NCI-H1694 (cell line): Measurements from ENCODE around the gene RILPL1.
"Not testable (repeated sequence)": the region's sequence is repeated elsewhere in the genome, so short reads cannot be mapped to it uniquely, and the experiment has no call there.

Experiments
- DNase-seq: peaks from one replicate; lab custom pipeline; 2025; lab: John Stamatoyannopoulos, UW

RILPL1 gene

GRCh38 chr12:123533672-123534643 is at the start of gene RILPL1:
RILPL1 (minus strand) TSS chr12:123533719; CDS start chr12:123533482, 237 bp downstream.
- DNase-seq, result no peak

- DNase-seq, result no peak
Measured at GRCh38 chr12:123580772-123581171, 47.3 kb upstream of the RILPL1 start.

- not testable (repeated sequence) for DNase-seq
Measured at GRCh38 chr12:123578829-123579228, 45.3 kb upstream of the RILPL1 start.

DNA sequence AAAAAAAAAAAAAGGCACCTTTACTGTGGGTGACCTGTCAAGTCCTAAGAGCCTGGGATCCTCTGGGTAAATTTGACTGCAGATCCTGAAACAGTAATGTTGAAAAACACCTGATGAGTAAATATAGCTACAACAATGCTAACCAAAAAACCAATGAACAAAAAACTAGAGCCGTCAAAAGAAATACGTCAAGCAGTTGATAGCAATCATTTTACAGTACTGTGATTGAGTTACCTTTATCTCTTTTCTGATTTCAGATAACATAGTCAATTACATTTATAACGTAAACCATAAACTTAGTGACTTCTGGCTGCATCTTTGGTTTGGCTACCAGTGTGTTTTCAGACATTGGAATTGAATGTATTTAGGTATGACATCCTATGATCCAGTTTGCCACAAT is 44.7 kb upstream of the RILPL1 start:
- no peak for DNase-seq

DNA sequence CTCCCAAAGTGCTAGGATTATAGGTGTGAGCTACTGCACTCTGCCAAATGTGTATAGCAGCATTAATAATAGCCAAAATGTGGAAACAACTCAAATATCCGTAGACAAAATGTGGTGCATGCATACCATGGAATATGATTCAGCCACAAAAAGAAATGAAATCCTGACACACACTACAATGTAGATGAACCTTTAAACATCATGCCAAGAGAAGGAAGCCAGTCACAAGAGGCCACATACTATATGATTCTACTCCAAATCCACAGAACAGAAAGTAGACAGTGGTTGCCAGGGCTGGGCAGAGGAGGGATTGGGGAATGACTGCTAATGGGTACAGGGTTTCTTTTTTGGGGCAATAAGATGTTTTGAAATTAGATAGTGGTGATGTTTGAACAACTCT is 43.1 kb upstream of the RILPL1 start:
- DNase-seq, result no peak

DNA sequence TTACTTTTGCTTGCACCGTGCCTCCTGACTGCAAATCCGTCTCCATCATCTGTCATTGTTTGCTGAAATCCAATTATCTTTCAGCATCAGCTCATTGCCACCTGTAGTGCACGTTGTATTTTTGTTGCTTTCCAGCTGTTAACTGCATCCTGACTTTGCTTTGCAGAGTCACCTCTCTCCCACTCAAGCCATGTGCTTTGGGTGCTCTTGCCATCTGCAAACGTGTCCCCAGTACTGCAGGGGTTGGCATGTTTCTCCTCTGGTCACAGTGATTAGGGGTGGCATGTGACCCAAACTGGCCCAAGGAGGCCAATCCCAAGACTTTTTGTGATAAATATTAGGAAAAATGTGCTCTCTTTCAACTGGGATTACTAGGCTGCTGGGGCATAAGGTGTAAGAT is 40.4 kb upstream of the RILPL1 start:
- no peak for DNase-seq

DNA sequence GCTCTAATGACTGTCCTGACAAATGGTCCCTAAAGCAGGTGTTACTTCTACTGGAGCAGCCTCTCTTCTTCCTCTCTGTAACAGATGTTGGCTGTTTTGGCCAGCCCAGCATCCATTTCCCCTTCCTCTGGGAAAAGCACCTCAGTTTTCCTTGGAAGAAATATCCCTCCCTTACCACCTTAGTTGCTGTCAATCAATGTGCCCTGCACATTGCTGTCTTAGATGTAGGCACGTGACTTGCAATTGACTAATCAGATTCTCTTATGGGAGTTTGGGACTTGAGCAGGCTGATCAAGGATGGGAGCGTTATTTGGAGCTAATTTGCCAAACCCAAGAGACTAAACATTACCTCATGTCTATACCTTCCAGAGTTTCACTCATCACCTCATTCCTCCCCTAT is 38.9 kb upstream of the RILPL1 start:
- no peak for DNase-seq

- no peak for DNase-seq
Measured at GRCh38 chr12:123571343-123571813, 37.9 kb upstream of the RILPL1 start.

- no peak for DNase-seq
Measured at GRCh38 chr12:123559468-123559867, 25.9 kb upstream of the RILPL1 start.

- DNase-seq, result not testable (repeated sequence)
Measured at GRCh38 chr12:123558487-123558886, 25.0 kb upstream of the RILPL1 start.

DNA sequence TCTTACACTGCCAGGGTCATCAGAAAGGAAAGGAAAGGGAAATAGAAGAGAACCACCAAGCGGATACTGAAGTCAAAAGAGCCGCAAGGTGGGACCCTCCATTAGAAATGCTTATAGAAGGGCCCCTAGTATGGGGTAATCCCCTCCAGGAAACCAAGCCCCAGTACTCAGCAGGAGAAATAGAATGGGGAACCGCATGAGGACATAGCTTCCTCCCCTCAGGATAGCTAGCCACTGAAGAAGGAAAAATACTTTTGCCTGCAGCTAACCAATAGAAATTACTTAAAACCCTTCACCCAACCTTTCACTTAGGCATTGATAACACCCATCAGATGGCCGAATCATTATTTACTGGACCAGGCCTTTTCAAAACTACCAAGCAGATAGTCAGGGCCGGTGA is 21.3 kb upstream of the RILPL1 start:
- DNase-seq, result not testable (repeated sequence)

GRCh38 chr12:123554136-123554535 is 20.6 kb upstream of the RILPL1 start:
- not testable (repeated sequence) for DNase-seq

GRCh38 chr12:123550700-123551099 is 17.2 kb upstream of the RILPL1 start:
- no peak for DNase-seq

DNA sequence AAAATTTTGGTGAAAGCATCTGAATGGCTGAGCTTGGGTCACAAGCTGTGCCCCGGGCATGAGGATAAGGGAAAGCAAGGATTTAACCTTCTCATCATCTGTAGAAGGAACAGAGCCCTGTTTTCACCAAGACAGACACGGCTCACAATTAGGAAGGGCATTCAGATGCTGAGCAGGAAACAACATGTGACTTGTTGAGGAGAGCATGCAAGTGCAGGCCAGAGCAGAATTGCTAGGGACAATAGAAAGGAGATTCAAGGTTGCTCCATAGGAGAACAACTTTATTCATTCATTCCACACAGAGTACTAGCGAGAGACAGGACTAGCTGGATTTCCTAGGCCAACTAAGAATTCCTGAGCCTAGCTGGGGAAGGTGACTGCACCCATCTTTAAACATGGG is 14.6 kb upstream of the RILPL1 start:
- no peak for DNase-seq

DNA sequence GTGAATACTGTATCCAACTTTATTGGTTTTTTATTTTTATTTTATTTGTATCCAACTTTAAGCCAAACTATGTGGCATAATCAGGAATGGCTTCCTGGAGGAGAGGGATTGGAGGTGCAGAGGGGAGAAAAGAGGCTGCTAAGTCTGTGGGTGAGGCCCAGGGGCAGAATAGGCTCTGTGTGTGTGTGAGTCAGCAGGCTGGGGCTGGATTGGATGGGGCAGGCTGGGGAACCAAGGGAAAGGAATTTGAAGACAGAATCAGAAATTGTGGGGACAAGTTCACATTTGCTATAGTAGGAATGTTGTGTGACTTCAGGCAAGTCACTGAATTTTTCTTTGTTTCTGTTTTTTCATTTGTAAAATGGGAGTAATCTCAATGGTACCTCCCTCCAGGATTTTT is 12.8 kb upstream of the RILPL1 start:
- DNase-seq, result no peak

- DNase-seq, result no peak
Measured at GRCh38 chr12:123543541-123543940, 10.0 kb upstream of the RILPL1 start.

- no peak for DNase-seq
Measured at GRCh38 chr12:123540899-123541662, 7.6 kb upstream of the RILPL1 start.

DNA sequence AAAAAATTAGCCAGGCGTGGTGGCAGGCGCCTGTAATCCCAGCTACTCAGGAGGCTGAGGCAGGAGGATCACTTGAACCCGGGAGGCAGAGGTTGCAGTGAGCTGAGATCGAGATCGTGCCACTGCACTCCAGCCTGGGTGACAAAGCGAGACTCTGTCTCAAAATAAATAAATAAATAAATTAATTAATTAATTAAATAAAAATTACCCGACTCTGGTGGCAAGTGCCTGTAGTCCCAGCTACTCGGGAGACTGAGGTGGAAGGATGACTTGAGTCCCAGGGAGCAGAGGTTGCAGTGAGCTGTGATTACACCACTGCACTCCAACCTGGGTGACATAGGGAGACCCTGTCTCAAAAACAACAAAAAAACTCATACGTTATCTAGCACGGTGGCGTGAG is 2.4 kb upstream of the RILPL1 start:
- not testable (repeated sequence) for DNase-seq

DNA sequence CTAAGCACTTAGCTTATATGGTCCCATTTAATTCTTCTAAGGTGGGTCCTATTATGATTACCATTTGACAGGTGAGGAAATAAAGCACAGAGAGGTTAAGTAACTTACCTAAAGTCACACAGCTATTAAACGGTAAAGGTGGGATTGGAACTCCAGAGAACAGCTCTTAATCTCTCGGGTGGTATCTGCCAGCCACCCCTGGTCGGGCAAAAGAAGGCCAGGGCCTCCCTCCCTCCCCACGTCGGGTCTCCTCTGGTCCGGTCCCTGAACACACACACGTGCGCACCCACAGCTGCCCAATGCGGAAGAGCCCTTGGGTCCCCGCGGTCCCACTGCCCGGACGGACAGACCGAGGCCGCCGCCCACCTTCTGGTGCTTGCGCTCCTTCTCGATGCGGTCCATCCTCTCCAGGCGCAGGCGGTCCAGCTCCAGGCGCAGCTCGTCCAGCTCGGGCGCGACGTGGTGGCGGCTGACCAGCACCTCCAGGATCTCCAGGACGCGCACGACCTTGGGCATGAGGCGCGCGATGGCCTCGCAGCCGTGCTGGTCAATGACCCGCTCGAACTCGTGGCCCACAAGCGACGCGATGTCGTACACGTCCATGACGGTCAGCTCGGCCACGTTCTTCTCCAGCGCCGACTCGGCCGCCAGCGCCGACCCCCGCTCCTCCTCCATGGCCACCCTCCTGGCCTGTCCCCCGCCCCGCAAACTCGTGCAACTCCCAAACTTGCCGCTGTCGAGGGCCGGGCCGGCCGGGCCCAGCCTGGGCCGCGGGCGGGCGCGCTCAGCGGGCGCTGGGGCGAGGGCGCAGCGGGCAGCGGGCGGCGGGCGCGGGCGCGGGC is 490 bp downstream of the RILPL1 start:
- no peak for DNase-seq

GRCh38 chr12:123532019-123532418 is 1.5 kb downstream of the RILPL1 start:
- no peak for DNase-seq

GRCh38 chr12:123531091-123531490 is 2.4 kb downstream of the RILPL1 start:
- DNase-seq, result no peak

DNA sequence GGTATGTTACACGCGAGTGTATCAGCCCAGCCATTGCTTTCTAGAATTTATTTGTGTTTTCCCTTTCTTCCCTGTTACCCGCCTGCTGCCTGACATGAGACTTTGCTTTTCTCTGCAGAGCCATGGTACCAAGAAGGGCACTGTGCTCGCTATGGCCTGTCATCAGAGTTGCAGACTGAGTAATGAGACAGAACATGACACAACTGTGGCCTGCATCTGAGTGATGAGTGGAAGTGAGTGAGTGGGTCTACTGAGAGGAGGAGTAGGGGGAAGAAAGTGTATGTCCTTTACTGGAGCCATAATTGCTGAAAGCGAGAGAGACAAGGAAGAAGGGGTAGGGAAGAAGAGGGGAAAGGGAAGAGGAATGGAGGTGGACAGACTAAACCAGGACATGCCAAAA is 2.9 kb downstream of the RILPL1 start:
- no peak for DNase-seq
